SK-N-MC (cell line): ENCODE results near the gene CTSV.
"Not testable (repeated sequence)": the region's sequence is repeated elsewhere in the genome, so short reads cannot be mapped to it uniquely, and the experiment has no call there.

Source experiments
- DNase-seq: peaks from one replicate; pipeline ENCODE4 v3.0.0-alpha.2; 2011; ENCODE audit warnings: low read depth, low spot score
- H3K27ac ChIP-seq: fragments of 200-600 bp; sonication (generic); 2 replicates; pipeline ENCODE4 v1.5.1; 2016; ENCODE audit warnings: mixed run types
- H3K36me3 ChIP-seq: fragments of 200-600 bp; sonication (generic); 2 replicates; pipeline ENCODE4 v1.6.1; 2017; ENCODE audit warnings: antibody characterized with exemption, low read length, mixed read lengths; ENCODE audit not compliant: insufficient read depth
- H3K4me3 ChIP-seq: fragments of 200-600 bp; sonication (generic); 2 replicates; pipeline ENCODE4 v1.5.1; 2016
- H3K9ac ChIP-seq: fragments of 200-600 bp; sonication (generic); 2 replicates; pipeline ENCODE4 v1.8.0; 2017; ENCODE audit warnings: mixed run types, mixed read lengths; ENCODE audit not compliant: insufficient read length
- H3K9me3 ChIP-seq: fragments of 200-600 bp; sonication (generic); 2 replicates; pipeline ENCODE4 v1.6.1; 2017; ENCODE audit warnings: low read depth, mild to moderate bottlenecking, antibody characterized with exemption, low read length, moderate library complexity, mixed read lengths
- EZH2 ChIP-seq: fragments of 200-600 bp; sonication (generic); IDR thresholded peaks from one replicate; pipeline ENCODE4 v1.6.1; 2017; ENCODE audit warnings: antibody characterized with exemption
- FOXP2 ChIP-seq: optimal IDR thresholded peaks from 2 replicates; pipeline ENCODE3; 2011; ENCODE audit warnings: mild to moderate bottlenecking, moderate library complexity; ENCODE audit not compliant: insufficient read depth; ENCODE audit errors: extremely low read length, control extremely low read depth
- POLR2AphosphoS5 ChIP-seq: IDR thresholded peaks from 2 replicates; pipeline ENCODE4 v1.6.1; 2012; ENCODE audit warnings: mild to moderate bottlenecking, low read depth, low read length, borderline replicate concordance

Gene CTSV

GRCh38 chr9:97038611-97039513 is at the start of gene CTSV:
TSS of gene CTSV (minus strand) at chr9:97039142. CDS start at chr9:97038043, 1,099 bp downstream.
- DNase-seq: peak; percentile 30
- Histone ChIP-seq H3K27ac (no peak within 1 kb of the TSS), H3K9ac (peak within 1 kb of the TSS; percentile 70), H3K4me3 (peak within 1 kb of the TSS; percentile 82), H3K36me3 (no peaks in the 10 kb centered on the region; the same call in 1 of the 2 replicates), H3K9me3 (no peaks in the 10 kb centered on the region)
- TF ChIP-seq POLR2AphosphoS5 (peak; percentile 92), EZH2 (no peak)

- not testable (repeated sequence) for DNase-seq, H3K27ac ChIP-seq, H3K4me3 ChIP-seq, H3K9me3 ChIP-seq, H3K36me3 ChIP-seq, H3K9ac ChIP-seq
These were observed 48.8 kb upstream of the CTSV start for GRCh38 chr9:97087668-97088215.

- not testable (repeated sequence) for DNase-seq, H3K36me3 ChIP-seq, H3K4me3 ChIP-seq, H3K9ac ChIP-seq, H3K27ac ChIP-seq, H3K9me3 ChIP-seq
These were observed 45.6 kb upstream of the CTSV start for GRCh38 chr9:97084562-97084991.

GRCh38 chr9:97078362-97078761 is 39.4 kb upstream of the CTSV start:
- TF ChIP-seq FOXP2 (no peak), EZH2 (no peak), POLR2AphosphoS5 (no peak)
- Histone ChIP-seq H3K27ac (no peak overlapping the region), H3K36me3 (no peaks in the 10 kb centered on the region), H3K9ac (no peak overlapping the region), H3K4me3 (no peak overlapping the region), H3K9me3 (no peaks in the 10 kb centered on the region)
- no peak for DNase-seq

- H3K4me3 ChIP-seq: no peak overlapping the region
- no peak overlapping the region for H3K27ac ChIP-seq
- H3K36me3 ChIP-seq: no peaks in the 10 kb centered on the region
- H3K9ac ChIP-seq: no peak overlapping the region
- no peak for DNase-seq
- TF ChIP-seq POLR2AphosphoS5: no peak
- no peak for TF ChIP-seq EZH2
- TF ChIP-seq FOXP2: no peak
- no peaks in the 10 kb centered on the region for H3K9me3 ChIP-seq
These were observed 38.7 kb upstream of the CTSV start for GRCh38 chr9:97077452-97078295.

- DNase-seq, H3K27ac ChIP-seq: not testable (repeated sequence)
These were observed 37.9 kb upstream of the CTSV start for GRCh38 chr9:97076731-97077451.

GRCh38 chr9:97076238-97076637 is 37.3 kb upstream of the CTSV start:
- no peak overlapping the region for H3K27ac ChIP-seq
- no peaks in the 10 kb centered on the region for H3K9me3 ChIP-seq
- H3K4me3 ChIP-seq: no peak overlapping the region
- no peak for DNase-seq
- H3K9ac ChIP-seq: no peak overlapping the region
- no peak for TF ChIP-seq FOXP2
- no peak for TF ChIP-seq EZH2
- no peak for TF ChIP-seq POLR2AphosphoS5
- H3K36me3 ChIP-seq: no peaks in the 10 kb centered on the region

More at GRCh38 chr9:97076731-97077451, 37.9 kb upstream of the CTSV start:
- H3K4me3 ChIP-seq, H3K9ac ChIP-seq, H3K36me3 ChIP-seq, H3K9me3 ChIP-seq: not testable (repeated sequence)

GRCh38 chr9:97075289-97075985 is 36.5 kb upstream of the CTSV start:
- Histone ChIP-seq H3K9me3 (no peaks in the 10 kb centered on the region), H3K36me3 (no peaks in the 10 kb centered on the region), H3K9ac (no peak overlapping the region), H3K27ac (no peak overlapping the region), H3K4me3 (no peak overlapping the region)
- TF ChIP-seq FOXP2 (no peak), EZH2 (no peak), POLR2AphosphoS5 (no peak)
- no peak for DNase-seq
